ENCODE results near the gene STPG3. TPM values are rescaled to one million over a fixed set of nuclear protein-coding genes. Genes with fewer than 3 reads are reported as not detected.

Gene STPG3
- total and polyA plus RNA-seq, 2 experiments from 2014 or later = not detected

GRCh38 chr9:137262909-137263285 lies 11.8 kb downstream of the STPG3 start:
- Histone ChIP-seq H4K20me1 (ENCODE audit: insufficient read depth) (no peaks in the 10 kb centered on the region), H3K9me3 (ENCODE audit: low read depth) (no peaks in the 10 kb centered on the region), H3K9me2 (ENCODE audit: insufficient read depth) (no peaks in the 10 kb centered on the region), H2AFZ (no peak overlapping the region), H3K4me2 (ENCODE audit: unreplicated experiment) (no peak overlapping the region), H3K27me3 (replicated peaks; ENCODE audit: insufficient read depth) (no peaks in the 10 kb centered on the region), H3F3A (ENCODE audit: insufficient read depth) (no peaks in the 10 kb centered on the region), H3K36me3 (ENCODE audit: low read depth) (no peaks in the 10 kb centered on the region; the same call in 1 of the 2 replicates), H3K27ac (no peak overlapping the region), H3K4me1 (ENCODE audit: insufficient read depth) (no peaks in the 10 kb centered on the region), H3K4me3 (no peak overlapping the region), H3K79me2 (ENCODE audit: insufficient read depth) (peaks cover 22% of the 10 kb centered on the region), H3K9ac (no peak overlapping the region)
- no peak for DNase-seq
- TF ChIP-seq EZH2 (IDR thresholded peaks at IDR 0.05; ENCODE audit: insufficient read depth, poor library complexity, severe bottlenecking) = no peak
- TF ChIP-seq EZH2phosphoT487 (IDR thresholded peaks at IDR 0.05; ENCODE audit: insufficient read depth, low read depth) = no peak
- 94% methylated on average over 20 to 24 of the region's 24 CpGs for WGBS, 2 experiments (ENCODE audit: low coverage in 1 of 2, low lambda C conversion rate in 2 of 2, missing lambda C conversion rate in 2 of 2)
- in situ Hi-C loops (cut with MboI) = no loop called here

- DNase-seq = no peak
- H3K27ac ChIP-seq = no peak overlapping the region
- no peak overlapping the region for H3K9ac ChIP-seq
- H3K4me3 ChIP-seq = no peak overlapping the region
- no peaks in the 10 kb centered on the region for H3K4me1 ChIP-seq (ENCODE audit: insufficient read depth)
- peaks cover 16% of the 10 kb centered on the region for H3K79me2 ChIP-seq (ENCODE audit: insufficient read depth)
- no peaks in the 10 kb centered on the region for H3K9me2 ChIP-seq (ENCODE audit: insufficient read depth)
- H4K20me1 ChIP-seq (ENCODE audit: insufficient read depth) = no peaks in the 10 kb centered on the region
- no peaks in the 10 kb centered on the region for H3F3A ChIP-seq (ENCODE audit: insufficient read depth)
- no peak overlapping the region for H3K4me2 ChIP-seq (ENCODE audit: unreplicated experiment)
- in situ Hi-C loops (cut with MboI) = no loop called here
- no peak for TF ChIP-seq EZH2phosphoT487 (IDR thresholded peaks at IDR 0.05; ENCODE audit: insufficient read depth, low read depth)
- no peak for TF ChIP-seq EZH2 (IDR thresholded peaks at IDR 0.05; ENCODE audit: insufficient read depth, poor library complexity, severe bottlenecking)
- 75% methylated on average over 6 to 10 of the region's 10 CpGs for WGBS, 2 experiments (ENCODE audit: low coverage in 1 of 2, low lambda C conversion rate in 2 of 2, missing lambda C conversion rate in 2 of 2)
- H3K9me3 ChIP-seq (ENCODE audit: low read depth) = no peaks in the 10 kb centered on the region
- H3K36me3 ChIP-seq (ENCODE audit: low read depth) = no peaks in the 10 kb centered on the region; the same call in 1 of the 2 replicates
- no peaks in the 10 kb centered on the region for H3K27me3 ChIP-seq (replicated peaks; ENCODE audit: insufficient read depth)
- H2AFZ ChIP-seq = no peak overlapping the region
Observed at GRCh38 chr9:137263506-137263905, 12.4 kb downstream of the STPG3 start.

- TF ChIP-seq EZH2 (IDR thresholded peaks at IDR 0.05; ENCODE audit: insufficient read depth, poor library complexity, severe bottlenecking) (no peak), EZH2phosphoT487 (IDR thresholded peaks at IDR 0.05; ENCODE audit: insufficient read depth, low read depth) (no peak)
- Histone ChIP-seq H3K9me2 (ENCODE audit: insufficient read depth) (no peaks in the 10 kb centered on the region), H3K9ac (no peak overlapping the region), H3K27ac (no peak overlapping the region), H3K4me2 (ENCODE audit: unreplicated experiment) (no peak overlapping the region), H4K20me1 (ENCODE audit: insufficient read depth) (no peaks in the 10 kb centered on the region), H2AFZ (no peak overlapping the region), H3K36me3 (ENCODE audit: low read depth) (no peaks in the 10 kb centered on the region; the same call in 1 of the 2 replicates), H3K9me3 (ENCODE audit: low read depth) (no peaks in the 10 kb centered on the region), H3K27me3 (replicated peaks; ENCODE audit: insufficient read depth) (no peaks in the 10 kb centered on the region), H3K79me2 (ENCODE audit: insufficient read depth) (peaks cover 10% of the 10 kb centered on the region; the same call in 1 of the 2 replicates), H3F3A (ENCODE audit: insufficient read depth) (no peaks in the 10 kb centered on the region), H3K4me1 (ENCODE audit: insufficient read depth) (no peaks in the 10 kb centered on the region), H3K4me3 (no peak overlapping the region)
- WGBS, 2 experiments (ENCODE audit: low coverage in 1 of 2, low lambda C conversion rate in 2 of 2, missing lambda C conversion rate in 2 of 2) = 93 to 96% methylated on average over 22 of the region's 22 CpGs
- in situ Hi-C loops (cut with MboI) = no loop called here
- DNase-seq = no peak
Observed at GRCh38 chr9:137264067-137264466, 13.0 kb downstream of the STPG3 start.

- 0 out of 2 replicates have a peak, but pooled peaks cover 7% of the 10 kb centered on the region for H3K79me2 ChIP-seq (ENCODE audit: insufficient read depth)
- no peaks in the 10 kb centered on the region for H3K27me3 ChIP-seq (replicated peaks; ENCODE audit: insufficient read depth)
- H3K4me2 ChIP-seq (ENCODE audit: unreplicated experiment) = no peak overlapping the region
- no peaks in the 10 kb centered on the region for H3K9me2 ChIP-seq (ENCODE audit: insufficient read depth)
- no peak overlapping the region for H3K27ac ChIP-seq
- 95 to 97% methylated on average over 27 to 29 of the region's 29 CpGs for WGBS, 2 experiments (ENCODE audit: low coverage in 1 of 2, low lambda C conversion rate in 2 of 2, missing lambda C conversion rate in 2 of 2)
- no peaks in the 10 kb centered on the region for H4K20me1 ChIP-seq (ENCODE audit: insufficient read depth)
- no peak overlapping the region for H3K4me3 ChIP-seq
- H2AFZ ChIP-seq = no peak overlapping the region
- H3K4me1 ChIP-seq (ENCODE audit: insufficient read depth) = no peaks in the 10 kb centered on the region
- no peaks in the 10 kb centered on the region for H3K9me3 ChIP-seq (ENCODE audit: low read depth)
- no peaks in the 10 kb centered on the region; the same call in 1 of the 2 replicates for H3K36me3 ChIP-seq (ENCODE audit: low read depth)
- DNase-seq = no peak
- TF ChIP-seq EZH2 (IDR thresholded peaks at IDR 0.05; ENCODE audit: insufficient read depth, poor library complexity, severe bottlenecking) = no peak
- no peak for TF ChIP-seq EZH2phosphoT487 (IDR thresholded peaks at IDR 0.05; ENCODE audit: insufficient read depth, low read depth)
- no peak overlapping the region for H3K9ac ChIP-seq
- H3F3A ChIP-seq (ENCODE audit: insufficient read depth) = no peaks in the 10 kb centered on the region
- in situ Hi-C loops (cut with MboI) = no loop called here
Observed at GRCh38 chr9:137265496-137266161, 14.5 kb downstream of the STPG3 start.

Data from GM23248 (cell line).